GM12874 (cell line): ENCODE data around the gene UXT.
A peak's percentile ranks its signal among the peaks of the same experiment; 100 is the strongest.

Experiments
- TF ChIP-seq, protein P1 (sequence below): IDR thresholded peaks from 2 replicates; pipeline ENCODE4 v1.5.1; 2011; ENCODE audit warnings: low read depth, mild to moderate bottlenecking, control low read depth, low read length, moderate library complexity; ENCODE audit not compliant: insufficient read depth

Gene UXT

DNA sequence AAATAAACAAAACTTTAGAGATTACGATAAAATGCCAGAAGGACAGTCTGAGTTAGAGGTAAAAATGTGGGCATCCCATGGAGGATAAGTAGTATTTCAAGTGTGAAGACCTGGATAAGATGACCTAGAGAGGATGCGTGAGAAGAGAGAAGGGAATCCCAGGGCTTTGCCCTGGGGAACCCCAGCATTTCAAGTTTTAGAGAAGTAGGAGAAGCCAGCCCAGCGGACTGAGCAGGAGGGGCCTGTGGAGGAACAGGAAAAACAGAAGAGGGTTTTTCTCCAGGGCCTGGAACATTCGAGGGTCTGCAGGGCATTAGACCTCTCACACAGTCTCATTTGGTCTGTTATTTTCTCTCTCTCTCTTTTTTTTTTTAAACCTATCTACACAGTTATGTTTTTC is 26.3 kb downstream of the UXT start:
- TF ChIP-seq, protein P1, sequence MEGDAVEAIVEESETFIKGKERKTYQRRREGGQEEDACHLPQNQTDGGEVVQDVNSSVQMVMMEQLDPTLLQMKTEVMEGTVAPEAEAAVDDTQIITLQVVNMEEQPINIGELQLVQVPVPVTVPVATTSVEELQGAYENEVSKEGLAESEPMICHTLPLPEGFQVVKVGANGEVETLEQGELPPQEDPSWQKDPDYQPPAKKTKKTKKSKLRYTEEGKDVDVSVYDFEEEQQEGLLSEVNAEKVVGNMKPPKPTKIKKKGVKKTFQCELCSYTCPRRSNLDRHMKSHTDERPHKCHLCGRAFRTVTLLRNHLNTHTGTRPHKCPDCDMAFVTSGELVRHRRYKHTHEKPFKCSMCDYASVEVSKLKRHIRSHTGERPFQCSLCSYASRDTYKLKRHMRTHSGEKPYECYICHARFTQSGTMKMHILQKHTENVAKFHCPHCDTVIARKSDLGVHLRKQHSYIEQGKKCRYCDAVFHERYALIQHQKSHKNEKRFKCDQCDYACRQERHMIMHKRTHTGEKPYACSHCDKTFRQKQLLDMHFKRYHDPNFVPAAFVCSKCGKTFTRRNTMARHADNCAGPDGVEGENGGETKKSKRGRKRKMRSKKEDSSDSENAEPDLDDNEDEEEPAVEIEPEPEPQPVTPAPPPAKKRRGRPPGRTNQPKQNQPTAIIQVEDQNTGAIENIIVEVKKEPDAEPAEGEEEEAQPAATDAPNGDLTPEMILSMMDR, result no peak

DNA sequence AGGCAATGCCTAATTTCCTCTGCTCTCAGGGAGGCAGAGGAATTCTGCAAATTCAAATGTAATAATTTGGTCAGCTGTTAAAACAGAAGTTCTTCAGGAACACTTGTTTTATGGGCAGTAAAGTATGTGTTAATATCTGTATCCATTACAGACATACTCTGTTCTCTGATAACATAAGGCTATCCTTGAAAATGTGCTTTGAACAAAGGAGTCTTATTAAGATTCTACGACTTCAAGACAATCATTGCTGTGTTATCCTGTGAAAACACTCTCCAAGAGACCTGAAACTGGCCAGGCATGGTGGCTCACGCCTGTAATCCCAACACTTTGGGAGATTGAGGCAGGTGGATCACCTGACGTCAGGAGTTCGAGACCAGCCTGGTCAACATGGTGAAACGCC is 27.3 kb downstream of the UXT start:
- TF ChIP-seq, protein P1, result no peak

DNA sequence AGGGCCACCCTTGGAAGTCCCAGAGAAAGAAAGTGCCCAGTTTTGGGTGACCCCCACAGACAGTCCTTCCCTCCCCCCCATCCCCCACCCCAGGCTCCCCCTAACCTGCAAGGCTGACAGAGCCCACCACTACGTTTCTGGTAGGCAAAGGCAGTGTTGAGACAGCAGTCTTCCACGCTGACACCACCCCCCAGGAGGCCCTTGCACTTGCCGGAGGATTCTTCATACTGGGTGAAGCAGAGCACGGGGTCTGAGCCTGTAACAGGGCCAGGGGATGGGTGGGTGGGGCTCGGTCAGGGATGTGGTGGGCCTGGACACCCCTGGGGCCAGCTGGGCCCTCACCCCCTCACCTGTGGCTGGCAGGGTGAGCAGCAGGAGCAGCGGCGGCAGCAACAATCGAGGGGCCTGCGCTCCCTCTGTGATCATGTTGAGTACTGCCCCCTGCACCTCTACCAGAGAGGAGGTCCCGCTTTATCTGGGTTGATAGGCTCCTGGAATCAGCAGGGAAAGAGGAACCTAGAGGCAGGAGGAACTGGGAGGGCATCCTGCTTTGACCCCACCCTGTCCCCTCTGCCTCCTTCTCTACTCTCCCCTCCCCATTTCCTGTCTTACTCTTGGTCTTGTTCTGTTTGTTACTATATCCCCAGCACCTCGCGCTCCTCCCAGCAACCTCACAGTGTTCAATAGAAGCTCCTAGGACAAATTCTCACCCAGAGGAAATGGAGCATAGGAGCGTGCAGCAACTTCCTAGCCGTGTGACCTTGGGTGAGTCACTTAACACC is 29.4 kb downstream of the UXT start, which contains the start of gene CFP:
Gene CFP, minus strand, starts transcription at position 512 of the 782 bp plus-strand sequence. Its CDS starts 86 bp downstream, at position 426.
- TF ChIP-seq, protein P1, result no peak

DNA sequence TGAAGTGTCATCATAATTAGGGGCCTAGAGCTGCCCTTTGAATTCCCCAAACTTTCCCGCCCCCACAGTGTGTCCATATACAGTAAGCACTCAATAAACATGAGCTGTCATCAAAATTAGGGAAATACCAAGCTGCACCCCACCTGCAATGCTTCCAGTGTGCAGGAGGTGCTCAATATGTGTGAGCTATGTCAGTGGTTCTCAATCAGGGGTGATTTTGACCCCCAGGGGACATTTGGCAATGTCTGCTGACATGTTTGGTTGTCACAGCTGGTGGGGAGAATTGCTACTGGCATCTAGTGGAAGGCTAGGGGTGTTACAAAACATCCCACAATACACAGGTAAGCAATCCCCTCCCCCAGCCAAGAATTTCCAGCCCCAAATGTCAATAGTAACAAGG is 30.0 kb downstream of the UXT start:
- TF ChIP-seq, protein P1, result peak; percentile 21; the same call in 1 of the 2 replicates

DNA sequence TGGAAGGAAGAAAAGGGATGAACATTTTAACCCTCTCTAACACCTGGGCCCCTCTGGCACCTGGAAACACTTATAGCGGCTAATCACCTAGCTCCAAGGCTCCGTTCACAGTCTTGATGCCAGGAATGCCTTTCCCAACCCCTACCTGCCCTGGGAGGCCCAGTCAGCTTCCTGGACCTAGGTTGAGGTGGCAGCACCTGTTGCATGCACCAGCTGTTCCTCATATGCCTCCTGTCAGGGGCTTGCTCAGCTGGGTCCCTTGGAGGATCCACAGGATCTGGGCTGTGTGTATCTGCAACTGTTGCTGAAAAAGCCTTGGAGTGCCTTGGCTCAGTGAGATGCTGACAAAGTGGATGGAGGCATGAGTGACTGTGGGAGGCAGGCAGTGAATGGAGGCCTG is 33.6 kb downstream of the UXT start:
- TF ChIP-seq, protein P1, result no peak

DNA sequence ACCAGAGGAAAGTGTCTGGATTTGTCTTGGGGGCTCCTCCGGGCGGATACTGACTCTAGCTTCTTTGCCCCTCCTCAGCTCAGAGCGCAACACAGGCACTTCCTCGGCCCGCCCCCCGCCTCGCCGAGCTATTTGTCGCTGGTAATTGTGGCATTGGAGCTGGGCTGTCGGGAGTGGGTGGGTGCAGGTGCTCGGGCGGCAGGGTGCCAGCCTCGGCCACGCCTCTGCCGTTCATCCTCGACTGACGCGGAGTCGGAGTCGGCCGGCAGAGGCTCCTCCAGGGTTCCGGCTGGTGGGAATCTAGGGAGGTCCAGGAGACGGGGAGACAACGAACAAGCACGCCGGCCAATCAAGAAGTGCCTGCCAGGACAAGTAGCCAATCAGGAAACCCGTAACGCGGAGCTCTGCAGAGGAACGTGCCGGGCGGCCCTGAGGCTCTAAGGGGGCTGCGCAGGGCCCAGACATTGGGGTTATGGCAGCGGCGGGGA is 35.4 kb downstream of the UXT start:
- TF ChIP-seq, protein P1, result no peak

DNA sequence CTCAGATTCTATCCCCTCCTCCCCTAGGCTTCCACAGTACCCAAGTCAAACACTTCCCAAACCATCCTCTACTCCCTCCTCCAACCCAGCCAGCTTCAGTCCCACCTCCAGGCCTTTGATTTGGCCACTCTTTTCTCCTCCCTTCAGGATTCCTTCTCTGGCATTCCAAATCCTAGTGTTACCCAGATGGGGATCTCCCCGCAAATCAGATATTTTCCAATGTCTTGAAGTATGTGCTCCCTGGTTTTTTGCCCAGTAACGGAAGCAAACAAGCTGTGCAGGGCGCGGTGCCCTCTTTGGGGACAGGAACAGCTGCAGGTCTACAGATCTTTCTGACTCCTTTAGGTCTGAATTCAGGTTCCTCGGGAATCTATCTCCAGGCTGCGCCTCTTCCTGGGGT is 37.1 kb downstream of the UXT start:
- TF ChIP-seq, protein P1, result no peak
